K562 (cell line): ENCODE results near the gene IFI30. TPM values are rescaled to one million over a fixed set of nuclear protein-coding genes. Genes with fewer than 3 reads are reported as not detected.

Experiments used
- ATAC-seq: fragments of 200-7000 bp; cut with Tn5 transposase; 3 replicates; pipeline ENCODE4 v1.9.1; 2020; ENCODE audit warnings: moderate library complexity
- BruUV-seq: library from RNA; stranded (reverse); fragments of 400-500 nt; replicated peaks from 2 replicates; lab custom pipeline; 2021; lab: Mats Ljungman, UMichigan
- CTCF ChIA-PET: fragments of 300-600 bp; formaldehyde crosslinking; extraction: SDS; loops from one replicate; lab custom pipeline; 2021; ENCODE audit warnings: low intra/inter-chr PET ratio; lab: Yijun Ruan, JAX
- POLR2A ChIA-PET: fragments of 300-600, 350-650 bp; sonication (Branson Sonifier 250); formaldehyde crosslinking; extraction: SDS; loops from one replicate; lab custom pipeline; 2021; ENCODE audit warnings: antibody characterized with exemption, inconsistent platforms; lab: Yijun Ruan, JAX
- DNase-seq, 4 experiments: peaks; one replicate each; pipeline versions ENCODE4 v3.0.0 to v3.0.0-alpha.2; 2011 to 2018; ENCODE audit warnings: low spot score in 3 of 4, mixed read lengths in 3 of 4; ENCODE audit errors: extremely low read depth in 1 of 4
- FAIRE-seq: peaks from 2 replicates; lab custom pipeline; 2011; peaks lifted over from hg19 to GRCh38; lab: Jason Lieb, UNC
- H2AFZ ChIP-seq: 2 replicates; pipeline ENCODE4 v1.6.0; 2011; ENCODE audit warnings: low read depth, low read length, control low read depth, inconsistent platforms
- H3K27ac ChIP-seq: fragments of 200-600 bp; 3 replicates; pipeline ENCODE4 v1.8.0; 2011; ENCODE audit warnings: low read depth, mild to moderate bottlenecking, control low read depth, inconsistent platforms, low read length, moderate library complexity, mixed read lengths; ENCODE audit errors: extremely low read depth
- H3K27me3 ChIP-seq, 2 experiments: fragments of 300-600 bp in 1 of 2; 2 replicates in 1 of 2; 3 replicates in 1 of 2; pipeline versions ENCODE4 v1.6.0 to v1.8.0; 2011; ENCODE audit warnings: inconsistent platforms in 2 of 2, low read length in 2 of 2, mild to moderate bottlenecking in 1 of 2, mixed read lengths in 1 of 2, moderate library complexity in 1 of 2; ENCODE audit not compliant: control insufficient read depth in 2 of 2, insufficient read depth in 2 of 2
- H3K36me3 ChIP-seq: fragments of 300-600 bp; 3 replicates; pipeline ENCODE4 v1.8.0; 2011; ENCODE audit warnings: mild to moderate bottlenecking, low read length, inconsistent platforms; ENCODE audit not compliant: control insufficient read depth, insufficient read depth
- H3K4me1 ChIP-seq, 2 experiments: fragments of 200-600 bp in 1 of 2; replicated peaks in 1 of 2; 2 replicates in 1 of 2; 3 replicates in 1 of 2; pipeline versions ENCODE4 v1.5.1 to v1.8.0; 2011; ENCODE audit warnings: inconsistent platforms in 2 of 2, low read length in 2 of 2, mild to moderate bottlenecking in 1 of 2, mixed read lengths in 1 of 2, moderate library complexity in 1 of 2; ENCODE audit not compliant: control insufficient read depth in 2 of 2, insufficient read depth in 2 of 2
- H3K4me2 ChIP-seq: 2 replicates; pipeline ENCODE4 v1.6.1; 2011; ENCODE audit warnings: low read length, control low read depth, inconsistent platforms, mixed read lengths; ENCODE audit not compliant: insufficient read depth
- H3K4me3 ChIP-seq: fragments of 200-600 bp; sonication (generic), shearing (Covaris generic); 2 replicates; pipeline ENCODE4 v1.5.1; 2016; ENCODE audit warnings: control low read depth, inconsistent platforms
- H3K79me2 ChIP-seq: fragments of 200-600 bp; 3 replicates; pipeline ENCODE4 v1.8.0; 2011; ENCODE audit warnings: low read length, inconsistent platforms; ENCODE audit not compliant: control insufficient read depth, insufficient read depth
- H3K9ac ChIP-seq, 2 experiments: 2 replicates each; pipeline versions ENCODE4 v1.6.0 to v1.6.1; 2011; ENCODE audit warnings: low read depth in 2 of 2, low read length in 2 of 2, control low read depth in 1 of 2, inconsistent platforms in 1 of 2, mild to moderate bottlenecking in 1 of 2, mixed read lengths in 1 of 2; ENCODE audit not compliant: insufficient read depth in 1 of 2
- H3K9me1 ChIP-seq: one replicate; pipeline ENCODE4 v1.6.0; 2011; ENCODE audit warnings: inconsistent platforms, mild to moderate bottlenecking, low read length, moderate library complexity; ENCODE audit not compliant: control insufficient read depth, insufficient read depth
- H3K9me3 ChIP-seq: replicated peaks from 2 replicates; pipeline ENCODE4 v1.5.1; 2011; ENCODE audit warnings: low read depth, low read length, inconsistent platforms; ENCODE audit not compliant: control insufficient read depth, insufficient read depth
- H4K20me1 ChIP-seq: replicated peaks from 2 replicates; pipeline ENCODE4 v1.6.1; 2011; ENCODE audit warnings: low read length, inconsistent platforms, mixed read lengths; ENCODE audit not compliant: control insufficient read depth, insufficient read depth
- CBFA2T3 ChIP-seq: fragments of 450-650 bp; IDR thresholded peaks from 2 replicates; pipeline ENCODE4 v1.6.1; 2017
- CBFB ChIP-seq: sonication (generic); formaldehyde crosslinking; IDR thresholded peaks from 2 replicates; pipeline ENCODE4 v1.4.0; 2020; ENCODE audit warnings: mild to moderate bottlenecking, missing genetic modification reagents
- CREM ChIP-seq: IDR thresholded peaks from 2 replicates; pipeline ENCODE4 v1.6.1; 2014; ENCODE audit warnings: antibody characterized with exemption, low read depth
- EP400 ChIP-seq: fragments of 450-650 bp; IDR thresholded peaks from 2 replicates; pipeline ENCODE4 v1.6.1; 2017; ENCODE audit warnings: antibody characterized with exemption, mild to moderate bottlenecking, moderate library complexity
- ETS2 ChIP-seq: IDR thresholded peaks from 2 replicates; pipeline ENCODE4 v1.6.1; 2016; ENCODE audit warnings: borderline replicate concordance, missing genetic modification characterization, mild to moderate bottlenecking, moderate library complexity, missing compliant biosample characterization; ENCODE audit not compliant: poor library complexity, severe bottlenecking
- MTA1 ChIP-seq: fragments of 450-650 bp; IDR thresholded peaks from 2 replicates; pipeline ENCODE4 v1.6.1; 2017; ENCODE audit warnings: borderline replicate concordance
- NFE2 ChIP-seq: IDR thresholded peaks from 2 replicates; pipeline ENCODE4 v1.6.1; 2014; ENCODE audit warnings: antibody characterized with exemption, low read depth
- NR3C1 ChIP-seq: sonication (generic); formaldehyde crosslinking; IDR thresholded peaks from 2 replicates; pipeline ENCODE4 v1.8.1; 2022; ENCODE audit warnings: missing genetic modification reagents
- PRDM10 ChIP-seq: fragments of 450-650 bp; IDR thresholded peaks from 2 replicates; pipeline ENCODE4 v1.6.1; 2018; ENCODE audit not compliant: partially characterized antibody
- PREB ChIP-seq: sonication (generic); formaldehyde crosslinking; IDR thresholded peaks from 2 replicates; pipeline ENCODE4 v1.8.1; 2023; ENCODE audit warnings: mild to moderate bottlenecking, missing genetic modification reagents
- SMC3 ChIP-seq: conservative IDR thresholded peaks from 2 replicates; pipeline ENCODE4 v1.6.1; 2011; ENCODE audit warnings: low read depth, low read length, improper control_type of control experiment; ENCODE audit not compliant: insufficient read depth
- ZBTB7A ChIP-seq: IDR thresholded peaks from 2 replicates; pipeline ENCODE4 v1.6.1; 2011; ENCODE audit warnings: low read depth, mild to moderate bottlenecking, low read length, moderate library complexity, borderline replicate concordance; ENCODE audit not compliant: control insufficient read depth
- ZNF431 ChIP-seq: sonication (generic); formaldehyde crosslinking; IDR thresholded peaks from 2 replicates; pipeline ENCODE4 v1.8.0; 2022; ENCODE audit warnings: mild to moderate bottlenecking, missing genetic modification reagents
- ZNF561 ChIP-seq: fragments of 450-650 bp; formaldehyde crosslinking; conservative IDR thresholded peaks from 2 replicates; pipeline ENCODE4 v1.4.0; 2020; ENCODE audit warnings: mild to moderate bottlenecking, moderate library complexity
- WGBS: fragments of 100-300 bp; shearing (Covaris generic); methylation state at CpG from one replicate; pipeline ENCODE4 v1.1.6; 2016; ENCODE audit warnings: low coverage, mixed read lengths; ENCODE audit not compliant: insufficient coverage; ENCODE audit errors: missing lambda C conversion rate; 5-methylcytosine and 5-hydroxymethylcytosine counted together
- in situ Hi-C: fragments of 300-500 bp; cut with MboI; formaldehyde crosslinking; loops from 4 replicates; pipeline ENCODE4 v1.15.0; 2018; ENCODE audit warnings: inconsistent platforms, mixed read lengths
- intact Hi-C: fragments of 100-400 bp; cut with micrococcal nuclease; formaldehyde crosslinking; loops from 2 replicates; pipeline ENCODE4 v1.14.2; 2022
- polyA plus RNA-seq, 8 experiments: library from polyadenylated mRNA; depleted of rRNA in 4 of 8; stranded (reverse) in 5 of 8; unstranded in 3 of 8; fragments of >200 nt; fragmentation: Nextera tagmentation in 2 of 8; fragmentation: Illumina TruSeq in 1 of 8; extraction: Ambion mirVana in 2 of 8; extraction: Trizol in 1 of 8; gene quantifications; 2 replicates each; pipeline versions ENCODE4 v1.2.1 to v1.2.3, GENCODE V29; 2011 to 2014; ENCODE audit warnings: inconsistent platforms in 1 of 8, missing spikeins in 1 of 8
- total RNA-seq, 7 experiments: library from RNA; depleted of rRNA in 6 of 7; stranded (reverse); fragments of >200 nt in 6 of 7; fragmentation: Illumina TruSeq in 2 of 7; extraction: Trizol in 2 of 7; gene quantifications; 2 replicates each; pipeline versions ENCODE4 v1.2.1 to v1.2.3, GENCODE V29; 2011 to 2021; ENCODE audit warnings: low replicate concordance in 1 of 7

The IFI30 gene
- total and polyA plus RNA-seq, 9 of the 15 experiments (the other 6 are each of a cell fraction or from before 2014, with no cell fraction given), result 63.7 to 430 (median 109) TPM

DNA sequence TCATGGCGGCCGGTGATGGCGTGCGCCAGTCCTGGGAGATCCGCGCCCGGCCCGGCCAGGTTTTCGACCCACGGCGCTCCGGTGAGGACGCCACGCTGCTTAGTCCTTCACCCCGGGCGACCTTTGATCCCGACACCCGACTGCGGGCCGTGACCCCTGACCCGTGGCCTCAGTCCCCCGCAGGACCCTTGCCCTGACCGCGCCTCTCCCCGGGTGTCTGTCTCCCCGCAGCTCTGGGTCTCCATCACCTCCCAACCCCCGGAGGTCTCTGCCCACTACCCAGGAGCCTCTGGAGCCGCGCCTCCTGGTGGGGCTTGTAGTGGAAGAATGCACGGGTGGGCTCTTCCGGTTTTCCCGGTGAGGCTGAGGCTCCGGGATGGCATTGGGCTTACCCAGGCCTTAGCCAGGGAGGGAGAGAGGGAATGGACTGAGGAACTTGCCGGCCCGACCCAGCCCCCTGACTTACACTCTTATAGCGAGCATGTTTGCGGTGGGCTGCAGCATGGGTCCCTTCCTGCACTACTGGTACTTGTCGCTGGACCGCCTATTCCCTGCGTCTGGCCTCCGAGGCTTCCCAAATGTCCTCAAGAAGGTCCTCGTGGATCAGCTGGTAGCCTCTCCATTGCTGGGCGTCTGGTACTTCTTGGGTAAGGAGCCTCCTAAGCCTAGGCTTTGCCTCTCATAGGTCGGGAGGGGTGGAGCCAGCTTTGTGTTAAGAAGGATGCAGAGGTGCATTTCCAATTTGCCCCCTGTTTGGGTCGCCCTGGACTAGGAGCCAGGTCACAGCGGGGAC is 20.0 kb downstream of the IFI30 start (continued):
- TF ChIP-seq CBFB (CRISPR knock-in tag) (0 out of 2 replicates have a peak, but pooled peaks have one; percentile 13), PREB (CRISPR knock-in tag) (no peak), NFE2 (no peak), NR3C1 (CRISPR knock-in tag) (no peak), EP400 (peak; percentile 80), ETS2 (tag) (no peak), MTA1 (0 out of 2 replicates have a peak, but pooled peaks have one; percentile 20)

DNA sequence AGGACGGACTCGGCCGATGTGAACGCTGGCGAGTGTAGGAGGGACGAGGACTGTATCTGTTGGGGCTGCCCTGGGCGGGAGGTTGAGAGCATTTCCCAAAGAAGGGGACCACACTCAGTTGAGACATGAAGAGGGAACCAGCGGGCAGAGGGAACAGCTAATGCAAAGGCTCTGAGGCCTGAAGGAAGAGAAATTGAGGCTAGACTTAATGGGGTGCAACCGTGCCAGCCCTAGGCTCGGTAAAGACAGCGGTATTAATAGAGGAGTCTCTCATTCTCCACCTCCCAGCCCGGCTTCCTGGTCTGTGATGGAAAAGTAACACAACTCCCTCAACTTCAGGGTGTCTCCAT is 20.5 kb downstream of the IFI30 start:
- H3K9me1 ChIP-seq, result no peaks in the 10 kb centered on the region
- no peaks in the 10 kb centered on the region for H3K27me3 ChIP-seq
- peaks cover 6% of the 10 kb centered on the region; the same call in 1 of the 2 replicates for H4K20me1 ChIP-seq
- H2AFZ ChIP-seq, result peak overlapping the region; percentile 67; the same call in 1 of the 2 replicates
- DNase-seq, result no peak
- BruUV-seq, result no TSS peak
- ATAC-seq, result no peak
- peak overlapping the region; percentile 94 for H3K4me2 ChIP-seq
- H3K4me1 ChIP-seq, result peaks cover 17 to 43% of the 10 kb centered on the region in 2 experiments; a peak in 4 of 5 replicates
- intact Hi-C loops (no loop called here), in situ Hi-C loops (no loop called here)
- peak overlapping the region; percentile 80; the same call in 2 of the 3 replicates for H3K27ac ChIP-seq
- ChIA-PET POLR2A (interaction anchor here (0.6 to 2.3 kb wide), 3 partner anchors 11 to 861 kb away, joined by 3 to 11 read pairs (median 5); no protein-coding TSS in a partner anchor), CTCF (no interaction called here)
- H3K79me2 ChIP-seq, result peaks cover 18% of the 10 kb centered on the region
- WGBS, result 6% methylated on average over 12 of the region's 12 CpGs
- peak; percentile 42 for FAIRE-seq
- H3K36me3 ChIP-seq, result peaks cover 39% of the 10 kb centered on the region; the same call in 2 of the 3 replicates
- no peaks in the 10 kb centered on the region for H3K9me3 ChIP-seq
- H3K9ac ChIP-seq, result peak overlapping the region; percentile 69 to 96
- H3K4me3 ChIP-seq, result peak overlapping the region; percentile 89
- 0 out of 2 replicates have a peak, but pooled peaks have one; percentile 5 for TF ChIP-seq ZBTB7A
- TF ChIP-seq CBFA2T3, result no peak
- peak; percentile 78 for TF ChIP-seq PRDM10
- no peak for TF ChIP-seq ZNF561 (CRISPR knock-in tag)
- TF ChIP-seq CREM, result no peak
- TF ChIP-seq ZNF431 (CRISPR knock-in tag), result peak; percentile 5; the same call in 1 of the 2 replicates
- no peak for TF ChIP-seq SMC3
